Measurements from ENCODE around the gene PTPRZ1.

Gene PTPRZ1

GRCh38 chr7:122063146-122063545 lies 190.2 kb downstream of the PTPRZ1 start:
- no peak for DNase-seq

- no peak for DNase-seq
Observed at GRCh38 chr7:122064971-122065370, 192.0 kb downstream of the PTPRZ1 start.

- no peak for DNase-seq
Observed at GRCh38 chr7:122067077-122067476, 194.1 kb downstream of the PTPRZ1 start.

DNA sequence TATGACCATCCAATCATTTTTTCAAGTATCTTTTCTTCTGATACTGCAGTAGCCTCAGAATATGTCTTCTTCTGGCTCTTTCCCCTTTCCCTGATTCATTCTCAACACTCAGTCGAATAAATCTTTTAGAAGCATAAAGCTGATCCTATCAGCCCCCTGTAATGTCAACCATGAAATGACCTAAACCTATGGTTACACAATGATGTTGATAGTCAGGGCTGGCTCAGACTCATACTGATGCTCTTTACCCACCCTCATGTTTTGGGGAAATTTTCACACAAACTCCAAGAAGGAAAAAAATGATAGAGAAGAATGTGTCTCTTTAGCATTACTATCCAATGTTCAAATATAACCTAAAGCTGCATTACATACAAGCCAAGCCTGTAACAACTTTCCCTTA lies 195.1 kb downstream of the PTPRZ1 start:
- no peak for DNase-seq

DNA sequence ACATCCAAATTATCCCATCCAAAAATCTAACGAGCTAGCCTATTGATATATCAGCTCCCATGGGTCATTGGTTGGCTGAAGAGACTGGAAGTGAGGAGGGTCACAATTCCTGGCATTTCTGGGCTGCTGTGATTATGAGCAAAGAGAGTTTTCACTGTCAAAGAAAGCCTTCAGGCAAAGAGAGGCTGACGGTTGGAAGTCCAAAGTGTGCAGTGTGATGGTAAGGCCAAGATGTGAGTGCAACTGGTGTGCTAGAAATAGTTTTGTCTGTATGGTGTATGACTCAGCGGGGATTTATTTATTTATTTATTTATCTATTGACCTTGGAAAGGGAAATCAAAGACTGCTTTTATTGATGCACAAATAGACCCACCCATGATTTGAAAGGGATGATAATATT lies 196.0 kb downstream of the PTPRZ1 start:
- no peak for DNase-seq

- DNase-seq, result no peak
Observed at GRCh38 chr7:122070062-122070461, 197.1 kb downstream of the PTPRZ1 start.

- no peak for DNase-seq
Observed at GRCh38 chr7:122070834-122071233, 197.9 kb downstream of the PTPRZ1 start.

- no peak for DNase-seq
Observed at GRCh38 chr7:122072272-122072671, 199.3 kb downstream of the PTPRZ1 start.

- no peak for DNase-seq
Observed at GRCh38 chr7:122072924-122073599, 200.1 kb downstream of the PTPRZ1 start.

GRCh38 chr7:122073635-122074034 lies 200.7 kb downstream of the PTPRZ1 start:
- DNase-seq, result no peak

DNA sequence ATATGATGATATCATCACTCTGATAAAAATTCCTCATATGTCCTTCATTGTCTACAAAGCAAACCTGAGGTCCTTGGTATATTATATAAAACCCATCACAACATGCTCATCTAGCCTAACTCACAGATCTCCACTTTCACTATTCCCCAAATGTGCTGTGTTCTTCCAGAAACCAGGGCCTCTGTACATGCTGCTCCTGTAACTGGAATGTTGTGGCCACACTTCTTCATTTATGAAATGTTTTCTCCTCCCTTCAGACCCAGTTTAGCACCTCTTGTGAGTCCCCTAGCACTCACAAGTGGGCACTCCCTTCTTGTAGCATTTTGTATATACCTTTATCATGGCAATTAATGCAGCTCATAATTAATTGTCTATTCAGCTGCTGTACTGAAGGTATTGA lies 209.2 kb downstream of the PTPRZ1 start:
- no peak for DNase-seq

DNA sequence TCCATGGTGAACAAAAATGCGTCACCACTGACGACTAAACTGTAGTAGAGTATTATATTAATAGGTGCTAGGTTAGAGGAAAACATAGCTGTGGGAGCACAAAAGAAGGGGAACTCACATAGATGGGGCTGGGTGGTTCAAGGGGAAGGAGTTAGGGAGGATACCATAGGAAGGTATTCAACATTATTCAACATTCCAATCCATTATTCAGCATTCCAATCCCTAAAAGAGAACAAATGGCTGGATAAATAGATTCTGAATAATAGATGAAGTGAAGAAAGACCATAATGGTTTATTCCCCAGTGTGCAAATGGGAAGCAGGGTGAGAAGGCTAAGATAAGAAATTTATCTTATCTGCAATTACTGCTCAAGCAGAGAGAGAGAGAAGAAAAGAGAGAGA lies 209.7 kb downstream of the PTPRZ1 start:
- DNase-seq, result no peak

GRCh38 chr7:122092964-122093797 lies 220.2 kb downstream of the PTPRZ1 start:
- no peak for DNase-seq

GRCh38 chr7:122094549-122094948 lies 221.6 kb downstream of the PTPRZ1 start:
- no peak for DNase-seq

DNA sequence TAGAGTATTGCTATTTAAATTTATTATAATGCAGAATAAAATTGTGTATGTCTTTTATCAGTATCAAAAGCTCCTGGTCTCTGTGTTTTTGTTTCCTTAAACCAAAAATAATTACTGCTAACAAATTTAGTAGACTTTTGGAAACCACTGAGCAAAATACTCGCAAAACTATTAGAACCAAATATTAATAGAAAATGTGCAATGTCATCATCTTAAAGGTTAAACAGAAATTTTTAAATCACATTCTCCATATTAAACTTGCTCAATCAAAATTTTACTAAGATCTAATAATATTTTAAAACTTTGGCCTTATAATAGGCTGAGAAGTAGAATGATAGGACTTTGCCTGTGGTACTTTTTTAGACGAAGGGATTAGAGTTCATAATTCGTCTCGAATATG lies 222.7 kb downstream of the PTPRZ1 start:
- no peak for DNase-seq

GRCh38 chr7:122100021-122100420 lies 227.1 kb downstream of the PTPRZ1 start:
- DNase-seq, result no peak

DNA sequence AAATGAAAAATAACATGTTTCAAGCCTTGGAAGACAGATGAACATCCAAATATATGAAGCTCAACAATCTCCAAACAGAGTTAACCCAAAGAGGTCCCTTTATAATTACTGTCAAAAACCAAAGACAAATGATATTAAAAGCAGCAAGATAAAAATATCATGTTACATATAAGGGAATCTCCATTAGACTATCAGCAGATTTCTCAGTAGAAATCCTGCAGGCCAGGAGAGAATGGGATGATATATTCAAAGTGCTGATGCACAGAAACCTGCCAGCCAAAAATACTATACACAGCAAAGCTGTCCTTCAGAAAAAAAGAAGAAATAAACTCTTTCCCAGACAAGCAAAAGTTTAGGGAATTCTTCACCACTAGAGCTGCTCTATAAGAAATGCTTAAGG lies 230.1 kb downstream of the PTPRZ1 start:
- no peak for DNase-seq

All from DMS79 treated with DMSO at 0.1 percent for 48 hours (cell line).